Panc1 (cell line): ENCODE measurements around the gene COLEC11. TPM values are rescaled to one million over a fixed set of nuclear protein-coding genes. Genes with fewer than 3 reads are reported as not detected.

Experiments used
- ATAC-seq: fragments of 200-7000 bp; cut with Tn5 transposase; 2 replicates; pipeline ENCODE4 v1.9.1; 2020; ENCODE audit warnings: mild to moderate bottlenecking, moderate library complexity
- BruUV-seq: library from RNA; stranded (reverse); fragments of 400-500 nt; replicated peaks from 2 replicates; lab custom pipeline; 2021; lab: Mats Ljungman, UMichigan
- CTCF ChIA-PET: fragments of 300-600 bp; sonication (Branson Sonifier 250); formaldehyde crosslinking; loops from one replicate; lab custom pipeline; 2022; ENCODE audit warnings: antibody characterized with exemption; lab: Charles Lee
- POLR2A ChIA-PET: fragments of 300-600 bp; sonication (Branson Sonifier 250); formaldehyde crosslinking; loops from one replicate; lab custom pipeline; 2022; ENCODE audit warnings: antibody characterized with exemption; lab: Charles Lee
- DNase-seq: peaks from one replicate; pipeline ENCODE4 v3.0.0-alpha.2; 2010; ENCODE audit warnings: low read depth, low spot score
- H3K27ac ChIP-seq: 2 replicates; pipeline ENCODE4 v1.5.1; 2011; ENCODE audit warnings: mild to moderate bottlenecking, low read length, inconsistent platforms
- H3K27me3 ChIP-seq: fragments of 200-500 bp; sonication (Bioruptor generic); 2 replicates; pipeline ENCODE4 v1.6.0; 2014; ENCODE audit warnings: low read length, inconsistent platforms; ENCODE audit not compliant: control insufficient read depth, insufficient read depth
- H3K36me3 ChIP-seq: fragments of 200-500 bp; sonication (Bioruptor generic); 2 replicates; pipeline ENCODE4 v1.5.1; 2014; ENCODE audit warnings: inconsistent platforms, mild to moderate bottlenecking, low read length, moderate library complexity; ENCODE audit not compliant: control insufficient read depth, insufficient read depth
- H3K4me1 ChIP-seq: 2 replicates; pipeline ENCODE4 v1.5.1; 2011; ENCODE audit warnings: inconsistent platforms, mild to moderate bottlenecking, low read length, moderate library complexity; ENCODE audit not compliant: control insufficient read depth, insufficient read depth
- H3K4me3 ChIP-seq, 2 experiments: 2 replicates each; pipeline ENCODE4 v1.5.1; 2011 to 2012; ENCODE audit warnings: low read depth in 2 of 2, low read length in 2 of 2, mild to moderate bottlenecking in 2 of 2, inconsistent platforms in 1 of 2, moderate library complexity in 1 of 2
- H3K9me3 ChIP-seq: fragments of 200-500 bp; sonication (Bioruptor generic); 2 replicates; pipeline ENCODE4 v1.5.1; 2014; ENCODE audit warnings: low read depth, mild to moderate bottlenecking, inconsistent platforms, low read length, moderate library complexity; ENCODE audit not compliant: control insufficient read depth, insufficient read depth
- POLR2AphosphoS5 ChIP-seq: IDR thresholded peaks from 2 replicates; pipeline ENCODE4 v1.6.1; 2012; ENCODE audit warnings: mild to moderate bottlenecking, low read depth, low read length, moderate library complexity
- SIN3A ChIP-seq: IDR thresholded peaks from 2 replicates; pipeline ENCODE4 v1.6.1; 2012; ENCODE audit warnings: low read depth, mild to moderate bottlenecking, low read length, moderate library complexity, borderline replicate concordance; ENCODE audit not compliant: insufficient read depth
- TCF7L2 ChIP-seq: IDR thresholded peaks from 2 replicates; pipeline ENCODE4 v1.6.1; 2011; ENCODE audit warnings: mild to moderate bottlenecking, low read depth, low read length, inconsistent platforms
- in situ Hi-C: cut with HindIII; loops from 2 replicates; pipeline ENCODE4 v1.10.0; 2016; ENCODE audit warnings: low sequenced_read_pairs, low pct_unique_long_range_greater_than_20kb
- intact Hi-C: fragments of 100-400 bp; cut with micrococcal nuclease; formaldehyde crosslinking; loops from one replicate; pipeline ENCODE4 v1.10.0; 2022; ENCODE audit not compliant: unreplicated experiment
- total RNA-seq: library from RNA; stranded (reverse); gene quantifications from one replicate; pipeline ENCODE4 v1.2.1, GENCODE V29; 2021; ENCODE audit not compliant: unreplicated experiment
- TF ChIP-seq, protein P1 (sequence below): fragments of 450-650 bp; IDR thresholded peaks from 2 replicates; pipeline ENCODE4 v1.5.1; 2017; ENCODE audit warnings: mild to moderate bottlenecking
- TF ChIP-seq, protein P2 (sequence below), 2 experiments: IDR thresholded peaks; 2 replicates each; pipeline ENCODE4 v1.6.1; 2011 to 2012; ENCODE audit warnings: low read depth in 2 of 2, control low read depth in 1 of 2, low read length in 1 of 2, mild to moderate bottlenecking in 1 of 2, moderate library complexity in 1 of 2; ENCODE audit not compliant: insufficient read depth in 1 of 2

The COLEC11 gene
- total RNA-seq, 1 experiment from 2014 or later = 0.31 TPM

DNA sequence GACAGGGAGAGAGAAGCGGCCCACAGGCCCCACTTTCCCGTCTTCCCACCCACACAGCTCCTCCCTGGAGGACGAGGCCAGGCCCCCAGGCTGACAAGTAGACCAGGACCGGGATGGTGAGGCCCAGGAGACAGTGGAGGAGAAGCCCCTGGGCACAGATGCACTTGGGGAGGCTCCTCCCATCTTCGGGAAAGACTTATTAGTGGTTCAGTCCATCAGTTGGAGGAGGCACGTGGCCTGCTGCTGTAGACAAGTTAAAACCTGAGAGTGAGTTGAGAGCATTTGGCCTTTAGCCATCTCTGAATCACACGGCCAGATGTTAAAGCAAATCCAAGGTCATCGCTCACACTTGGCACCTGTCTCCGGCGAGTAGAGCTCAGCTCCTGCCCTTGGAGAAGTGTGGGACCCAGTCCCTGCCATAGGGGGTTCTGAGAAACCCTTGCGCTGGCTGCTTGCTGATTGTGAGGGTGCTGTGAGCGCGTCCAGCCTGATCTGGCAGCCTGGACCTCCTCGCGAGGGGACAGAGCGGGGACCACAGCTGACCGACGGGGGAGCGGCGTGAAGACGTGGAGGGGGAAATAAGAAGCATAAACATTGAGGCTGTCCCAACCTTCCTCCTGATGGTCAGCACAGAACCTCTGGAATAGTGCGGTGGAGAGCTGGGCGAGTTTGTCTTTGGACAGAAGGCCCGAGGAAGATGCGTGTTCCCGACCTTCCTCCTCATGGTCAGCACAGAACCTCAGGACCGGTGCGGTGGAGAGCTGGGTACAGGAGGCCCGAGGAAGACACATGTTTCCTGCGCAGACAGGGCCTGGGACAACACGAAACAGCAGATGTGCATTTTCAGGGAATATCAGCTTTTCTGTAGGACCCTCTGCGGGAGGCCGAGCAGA lies 38.4 kb downstream of the COLEC11 start:
- POLR2A ChIA-PET = no interaction called here
- intact Hi-C loops = no loop called here
- H3K36me3 ChIP-seq = no peaks in the 10 kb centered on the region

DNA sequence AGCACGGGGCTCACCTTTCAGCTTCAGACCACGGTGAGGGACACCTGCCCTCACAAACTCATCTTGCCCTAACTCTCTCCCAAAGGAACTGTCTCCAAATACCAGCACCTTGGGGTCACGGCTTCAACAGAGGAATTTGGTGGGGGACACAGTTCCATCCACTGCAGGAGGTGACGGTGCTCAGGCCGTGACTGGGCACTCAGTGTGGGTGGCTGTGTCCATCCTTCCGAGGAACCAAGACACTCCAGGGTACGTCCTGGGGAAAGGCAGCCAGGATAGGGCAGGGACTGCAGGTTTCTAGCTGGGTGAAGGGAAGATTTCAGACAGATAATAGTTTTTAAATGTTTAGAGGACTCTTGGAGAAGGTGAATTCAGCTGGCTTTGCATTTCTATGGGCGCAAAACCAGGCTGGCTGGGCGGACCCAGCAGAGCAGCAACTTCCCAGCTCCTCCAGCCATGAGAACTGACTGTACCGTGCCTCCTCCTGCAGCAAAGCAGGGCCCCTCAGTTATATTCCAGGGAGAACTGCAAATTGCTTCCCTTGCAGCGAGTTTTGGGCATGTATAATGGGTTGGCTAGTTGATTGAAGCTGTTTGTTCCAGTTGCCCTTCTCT lies 39.2 kb downstream of the COLEC11 start:
- CTCF ChIA-PET = no interaction called here
- no peak overlapping the region for H3K27ac ChIP-seq

More for the DNA sequence above, 38.4 kb downstream of the COLEC11 start:
- no peak overlapping the region for H3K27ac ChIP-seq
- DNase-seq = no peak
- no peak for ATAC-seq
- peaks cover 4% of the 10 kb centered on the region; the same call in 1 of the 2 replicates for H3K27me3 ChIP-seq
- H3K4me3 ChIP-seq = no peak overlapping the region
- TF ChIP-seq TCF7L2 (no peak), SIN3A (no peak)
- TF ChIP-seq, protein P1, sequence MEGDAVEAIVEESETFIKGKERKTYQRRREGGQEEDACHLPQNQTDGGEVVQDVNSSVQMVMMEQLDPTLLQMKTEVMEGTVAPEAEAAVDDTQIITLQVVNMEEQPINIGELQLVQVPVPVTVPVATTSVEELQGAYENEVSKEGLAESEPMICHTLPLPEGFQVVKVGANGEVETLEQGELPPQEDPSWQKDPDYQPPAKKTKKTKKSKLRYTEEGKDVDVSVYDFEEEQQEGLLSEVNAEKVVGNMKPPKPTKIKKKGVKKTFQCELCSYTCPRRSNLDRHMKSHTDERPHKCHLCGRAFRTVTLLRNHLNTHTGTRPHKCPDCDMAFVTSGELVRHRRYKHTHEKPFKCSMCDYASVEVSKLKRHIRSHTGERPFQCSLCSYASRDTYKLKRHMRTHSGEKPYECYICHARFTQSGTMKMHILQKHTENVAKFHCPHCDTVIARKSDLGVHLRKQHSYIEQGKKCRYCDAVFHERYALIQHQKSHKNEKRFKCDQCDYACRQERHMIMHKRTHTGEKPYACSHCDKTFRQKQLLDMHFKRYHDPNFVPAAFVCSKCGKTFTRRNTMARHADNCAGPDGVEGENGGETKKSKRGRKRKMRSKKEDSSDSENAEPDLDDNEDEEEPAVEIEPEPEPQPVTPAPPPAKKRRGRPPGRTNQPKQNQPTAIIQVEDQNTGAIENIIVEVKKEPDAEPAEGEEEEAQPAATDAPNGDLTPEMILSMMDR = no peak
- TF ChIP-seq, protein P2, sequence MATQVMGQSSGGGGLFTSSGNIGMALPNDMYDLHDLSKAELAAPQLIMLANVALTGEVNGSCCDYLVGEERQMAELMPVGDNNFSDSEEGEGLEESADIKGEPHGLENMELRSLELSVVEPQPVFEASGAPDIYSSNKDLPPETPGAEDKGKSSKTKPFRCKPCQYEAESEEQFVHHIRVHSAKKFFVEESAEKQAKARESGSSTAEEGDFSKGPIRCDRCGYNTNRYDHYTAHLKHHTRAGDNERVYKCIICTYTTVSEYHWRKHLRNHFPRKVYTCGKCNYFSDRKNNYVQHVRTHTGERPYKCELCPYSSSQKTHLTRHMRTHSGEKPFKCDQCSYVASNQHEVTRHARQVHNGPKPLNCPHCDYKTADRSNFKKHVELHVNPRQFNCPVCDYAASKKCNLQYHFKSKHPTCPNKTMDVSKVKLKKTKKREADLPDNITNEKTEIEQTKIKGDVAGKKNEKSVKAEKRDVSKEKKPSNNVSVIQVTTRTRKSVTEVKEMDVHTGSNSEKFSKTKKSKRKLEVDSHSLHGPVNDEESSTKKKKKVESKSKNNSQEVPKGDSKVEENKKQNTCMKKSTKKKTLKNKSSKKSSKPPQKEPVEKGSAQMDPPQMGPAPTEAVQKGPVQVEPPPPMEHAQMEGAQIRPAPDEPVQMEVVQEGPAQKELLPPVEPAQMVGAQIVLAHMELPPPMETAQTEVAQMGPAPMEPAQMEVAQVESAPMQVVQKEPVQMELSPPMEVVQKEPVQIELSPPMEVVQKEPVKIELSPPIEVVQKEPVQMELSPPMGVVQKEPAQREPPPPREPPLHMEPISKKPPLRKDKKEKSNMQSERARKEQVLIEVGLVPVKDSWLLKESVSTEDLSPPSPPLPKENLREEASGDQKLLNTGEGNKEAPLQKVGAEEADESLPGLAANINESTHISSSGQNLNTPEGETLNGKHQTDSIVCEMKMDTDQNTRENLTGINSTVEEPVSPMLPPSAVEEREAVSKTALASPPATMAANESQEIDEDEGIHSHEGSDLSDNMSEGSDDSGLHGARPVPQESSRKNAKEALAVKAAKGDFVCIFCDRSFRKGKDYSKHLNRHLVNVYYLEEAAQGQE (IDR thresholded peaks at IDR 0.05; ENCODE audit: insufficient read depth in 1 of 2, low read depth in 2 of 2, low read length in 1 of 2) = no peak
- H3K9me3 ChIP-seq = no peaks in the 10 kb centered on the region
- CTCF ChIA-PET = no interaction called here
- H3K4me1 ChIP-seq = no peaks in the 10 kb centered on the region
- in situ Hi-C loops = no loop called here
- BruUV-seq = no TSS peak

More for the DNA sequence above, 39.2 kb downstream of the COLEC11 start:
- TF ChIP-seq POLR2AphosphoS5 = no peak
- no peak for TF ChIP-seq SIN3A
- TF ChIP-seq, protein P1 = no peak
- TF ChIP-seq, protein P2 (IDR thresholded peaks at IDR 0.05; ENCODE audit: insufficient read depth in 1 of 2, low read depth in 2 of 2, low read length in 1 of 2) = no peak
- TF ChIP-seq TCF7L2 = no peak
- POLR2A ChIA-PET = no interaction called here
- in situ Hi-C loops = no loop called here
- H3K9me3 ChIP-seq = no peaks in the 10 kb centered on the region
- no peaks in the 10 kb centered on the region for H3K36me3 ChIP-seq
- DNase-seq (no peak), ATAC-seq (no peak)
- H3K4me1 ChIP-seq = no peaks in the 10 kb centered on the region
- intact Hi-C loops = no loop called here
- H3K4me3 ChIP-seq = no peak overlapping the region
- no TSS peak for BruUV-seq
- peaks cover 4% of the 10 kb centered on the region; the same call in 1 of the 2 replicates for H3K27me3 ChIP-seq
